Cerebellar nuclear complex (tissue), 1 donor: ENCODE results near the gene ZNF316.
"Not testable (repeated sequence)": the region's sequence is repeated elsewhere in the genome, so short reads cannot be mapped to it uniquely, and the experiment has no call there.

Experiments used
- DNase-seq, 2 experiments: peaks; one replicate each; lab custom pipeline; 2025; lab: John Stamatoyannopoulos, UW

Gene ZNF316

DNA sequence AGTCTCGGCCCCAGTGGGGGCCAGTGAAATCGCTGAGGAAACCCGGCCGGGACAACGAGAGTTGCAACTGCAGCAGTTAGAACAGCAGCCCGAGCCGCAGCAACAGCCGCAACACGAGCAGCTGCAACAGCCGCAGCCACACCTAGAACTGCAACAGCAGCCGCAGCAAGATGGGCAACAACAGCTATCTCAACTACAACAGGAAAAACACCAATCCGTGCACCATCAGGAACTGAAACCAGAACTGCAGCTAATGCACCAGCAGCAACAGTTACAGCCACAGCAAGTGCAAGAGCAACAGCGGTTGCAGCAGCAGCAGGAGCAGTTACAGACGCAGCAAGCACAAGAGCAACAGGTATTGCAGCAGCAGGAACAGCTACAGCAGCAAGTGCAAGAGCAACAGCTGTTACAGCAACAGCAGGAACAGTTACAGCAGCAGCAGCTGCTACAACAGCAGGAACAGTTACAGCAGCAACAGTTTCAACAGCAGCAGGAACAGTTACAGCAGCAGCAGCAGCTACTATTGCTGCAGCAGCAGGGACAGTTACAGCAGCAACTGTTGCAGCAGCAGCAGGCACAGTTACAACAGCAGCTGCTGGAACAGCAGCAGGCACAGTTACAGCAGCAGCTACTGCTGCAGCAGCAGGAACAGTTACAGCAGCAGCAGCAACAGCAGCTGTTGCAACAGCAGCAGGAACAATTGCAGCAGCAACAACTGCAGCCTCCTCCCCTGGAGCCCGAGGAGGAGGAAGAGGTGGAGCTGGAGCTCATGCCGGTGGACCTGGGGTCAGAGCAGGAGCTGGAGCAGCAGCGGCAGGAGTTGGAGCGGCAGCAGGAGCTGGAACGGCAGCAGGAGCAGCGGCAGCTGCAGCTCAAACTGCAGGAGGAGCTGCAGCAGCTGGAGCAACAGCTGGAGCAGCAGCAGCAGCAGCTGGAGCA, 15.7 kb upstream of the ZNF316 start:
- DNase-seq = no peak

DNA sequence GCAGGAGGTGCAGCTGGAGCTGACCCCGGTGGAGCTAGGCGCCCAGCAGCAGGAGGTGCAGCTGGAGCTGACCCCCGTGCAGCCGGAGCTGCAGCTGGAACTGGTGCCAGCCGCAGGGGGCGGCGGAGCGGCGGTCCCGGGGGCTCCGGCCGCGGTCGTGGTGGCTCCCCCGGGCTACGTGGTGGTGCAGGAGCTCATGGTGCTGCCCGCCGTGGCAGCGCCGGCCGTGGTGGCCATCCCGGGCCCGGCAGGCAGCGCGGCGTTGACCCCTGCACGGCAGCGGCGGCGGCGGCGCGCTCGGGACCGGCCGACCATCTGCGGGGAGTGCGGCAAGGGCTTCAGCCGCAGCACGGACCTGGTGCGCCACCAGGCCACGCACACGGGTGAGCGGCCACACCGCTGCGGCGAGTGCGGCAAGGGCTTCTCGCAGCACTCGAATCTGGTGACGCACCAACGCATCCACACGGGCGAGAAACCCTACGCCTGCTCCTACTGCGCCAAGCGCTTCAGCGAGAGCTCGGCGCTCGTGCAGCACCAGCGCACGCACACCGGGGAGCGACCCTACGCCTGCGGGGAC, 14.9 kb upstream of the ZNF316 start:
- no peak for DNase-seq

- DNase-seq = no peak
These were observed 13.4 kb upstream of the ZNF316 start for GRCh38 chr7:6623589-6624245.

DNA sequence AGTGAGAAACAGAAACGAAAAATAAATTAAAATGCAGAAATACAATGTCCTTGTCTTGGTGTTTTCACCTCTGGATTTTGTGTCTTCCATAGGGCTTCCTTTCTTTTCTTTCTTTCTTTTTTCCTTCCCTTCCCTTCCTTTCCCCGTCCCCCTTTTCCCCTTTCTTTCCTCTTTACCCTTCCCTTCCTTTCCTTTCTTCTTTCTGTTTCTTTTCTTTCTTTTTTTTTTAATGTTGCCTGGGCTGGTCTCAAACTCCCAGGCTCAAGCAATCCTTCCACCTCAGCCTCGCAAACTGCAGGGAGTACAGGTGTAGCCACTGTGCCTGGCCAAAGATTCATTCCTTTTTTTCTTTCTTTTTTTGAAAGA, 12.9 kb upstream of the ZNF316 start:
- no peak for DNase-seq

DNA sequence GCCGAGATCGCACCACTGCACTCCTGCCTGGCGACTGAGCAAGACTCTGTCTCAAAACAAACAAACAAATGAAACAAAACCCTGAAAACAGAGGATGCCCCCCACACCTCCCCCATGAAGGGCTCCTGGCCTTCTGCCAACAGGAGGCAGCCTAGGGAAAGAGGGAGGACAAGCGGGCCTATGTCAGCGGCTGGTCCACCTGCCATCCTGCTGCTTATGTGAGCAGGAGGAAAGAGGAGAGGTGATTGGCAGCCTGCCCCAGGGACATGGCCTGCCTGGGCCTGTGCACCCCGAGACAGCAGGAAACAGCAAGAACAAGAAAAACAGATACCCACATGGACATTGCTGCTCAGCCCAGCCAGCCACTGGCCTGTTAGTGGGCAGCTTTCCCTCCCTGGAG, 9.1 kb upstream of the ZNF316 start:
- DNase-seq = no peak

DNA sequence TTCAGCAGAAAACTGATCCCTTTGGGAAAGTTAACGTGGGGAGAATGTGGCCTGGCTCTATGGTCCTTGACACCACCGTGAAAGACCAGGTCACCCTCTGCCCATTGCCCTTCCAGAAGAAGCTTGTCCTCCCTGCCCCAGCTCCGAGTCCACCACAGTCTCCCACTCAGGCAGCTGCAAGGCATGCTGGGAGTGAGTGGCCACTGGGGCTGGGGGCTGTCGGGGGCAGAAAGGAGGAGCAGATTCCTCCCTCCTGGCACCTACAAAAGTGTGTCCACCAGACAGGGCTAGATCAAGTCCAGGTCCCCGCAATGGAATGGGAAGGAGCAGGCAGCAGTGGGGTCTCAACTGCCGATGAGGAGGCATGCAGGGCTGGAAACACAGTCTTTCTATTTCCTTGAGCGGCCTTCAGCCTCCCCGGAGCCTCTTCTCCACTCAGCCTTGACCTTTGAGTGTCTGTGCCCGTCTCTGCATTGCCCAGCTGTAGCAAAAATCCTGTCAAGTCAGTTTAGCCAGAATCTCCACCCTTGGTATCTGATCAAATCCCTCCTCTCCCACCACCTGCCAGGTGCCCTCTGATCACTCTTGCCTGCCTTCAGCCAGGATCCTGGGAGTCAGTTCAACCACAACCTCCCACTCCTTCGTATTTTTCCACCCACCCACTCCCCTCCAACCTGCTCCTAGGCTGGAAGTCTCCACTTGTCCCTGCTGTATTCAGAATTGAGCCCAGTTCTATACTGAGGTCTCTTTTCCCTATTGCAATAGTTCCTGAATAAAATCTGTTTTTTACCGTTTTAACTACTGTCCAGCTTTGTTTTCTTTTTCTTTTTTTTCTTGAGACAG, 6.9 kb upstream of the ZNF316 start:
- no peak for DNase-seq

DNA sequence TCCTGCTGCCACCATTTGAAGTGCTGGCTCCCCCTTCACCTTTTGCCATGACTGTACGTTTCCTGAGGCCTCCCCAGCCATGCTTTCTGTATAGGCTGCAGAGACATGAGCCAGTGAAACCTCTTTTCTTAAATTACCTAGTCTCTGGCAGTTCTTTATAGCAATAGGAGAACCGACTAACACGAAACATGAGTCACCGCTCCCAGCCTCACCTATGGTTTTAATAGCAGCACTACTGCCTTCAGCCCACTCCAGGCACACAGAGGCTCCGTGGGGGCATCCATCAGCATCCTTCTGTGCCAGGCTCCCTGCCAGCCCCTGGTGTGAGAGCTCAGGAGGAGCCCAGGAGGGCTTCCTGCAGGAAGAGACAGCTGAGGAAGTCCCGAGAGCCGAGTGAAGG, 5.5 kb upstream of the ZNF316 start:
- DNase-seq = no peak

GRCh38 chr7:6634021-6634420, 3.1 kb upstream of the ZNF316 start:
- DNase-seq = no peak

DNA sequence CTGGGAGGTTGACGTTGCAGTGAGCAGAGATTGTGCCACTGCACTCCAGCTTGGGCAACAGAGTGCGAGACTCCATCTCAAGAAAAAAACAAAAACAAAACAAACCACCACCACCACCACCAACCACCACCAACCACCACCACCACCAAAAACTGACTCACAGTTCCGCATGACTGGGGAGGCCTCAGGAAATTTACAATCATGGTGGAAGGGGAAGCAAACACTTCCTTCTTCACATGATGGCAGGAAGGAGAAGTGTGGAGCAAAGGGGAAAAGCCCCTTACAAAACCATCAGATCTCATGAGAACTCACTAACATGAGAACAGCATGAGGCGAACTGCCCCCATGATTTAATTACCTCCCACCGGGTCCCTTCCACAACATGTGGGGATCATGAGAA, 2.1 kb upstream of the ZNF316 start:
- not testable (repeated sequence) for DNase-seq

DNA sequence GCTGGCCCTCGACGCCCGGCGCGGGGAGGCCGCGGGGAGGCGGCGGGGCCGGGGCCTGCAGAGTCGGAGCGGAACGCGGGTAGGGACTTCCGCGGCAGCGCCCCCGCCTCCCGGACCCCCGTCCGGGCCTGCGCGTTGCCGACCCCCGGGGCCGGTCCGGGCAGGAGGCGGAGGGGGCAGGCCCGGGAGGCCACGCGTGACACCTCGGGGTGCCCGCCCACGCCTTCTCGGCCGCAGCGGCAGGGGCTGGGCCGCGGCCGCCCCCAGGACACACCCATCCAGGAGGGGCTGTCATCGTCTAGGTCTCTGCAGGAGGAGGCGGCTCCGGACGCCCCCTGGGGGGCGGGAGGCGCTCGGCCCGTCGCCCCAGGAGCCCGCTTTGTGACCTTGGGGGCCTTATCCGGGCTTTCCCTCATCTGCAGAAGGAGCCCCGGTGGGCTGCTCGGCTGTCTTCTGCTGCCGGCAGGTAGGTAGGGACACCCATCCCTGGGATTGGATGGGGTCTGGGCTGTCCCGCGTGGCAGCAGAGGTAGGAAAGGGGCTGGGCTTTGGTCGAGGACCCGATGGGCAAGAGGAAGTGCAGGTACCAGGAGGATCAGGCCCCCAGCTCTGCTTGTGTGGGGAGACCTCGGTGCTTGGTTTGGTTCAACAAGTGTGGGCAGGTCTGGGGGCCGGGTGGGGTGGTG, 569 bp downstream of the ZNF316 start:
- no peak for DNase-seq

DNA sequence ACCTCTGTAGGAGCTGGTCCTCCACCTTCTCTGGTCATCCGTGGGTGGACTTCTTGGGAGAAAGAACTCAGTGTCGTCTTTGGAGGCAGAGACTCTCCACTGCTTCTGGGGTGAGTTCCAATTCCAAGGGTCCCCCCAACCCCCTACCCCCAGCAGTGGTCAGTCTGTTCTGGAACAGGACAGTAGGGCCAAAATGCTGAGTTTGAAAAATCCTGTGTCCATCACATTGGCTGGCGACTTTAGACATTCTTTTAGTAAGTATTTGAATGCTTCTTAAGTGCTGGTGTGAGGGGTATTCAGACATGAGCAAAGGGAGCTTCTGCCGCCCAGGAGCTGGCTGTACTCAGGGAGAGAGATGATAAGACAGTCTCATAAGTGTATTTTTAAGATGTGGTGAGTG, 1.9 kb downstream of the ZNF316 start:
- no peak for DNase-seq

DNA sequence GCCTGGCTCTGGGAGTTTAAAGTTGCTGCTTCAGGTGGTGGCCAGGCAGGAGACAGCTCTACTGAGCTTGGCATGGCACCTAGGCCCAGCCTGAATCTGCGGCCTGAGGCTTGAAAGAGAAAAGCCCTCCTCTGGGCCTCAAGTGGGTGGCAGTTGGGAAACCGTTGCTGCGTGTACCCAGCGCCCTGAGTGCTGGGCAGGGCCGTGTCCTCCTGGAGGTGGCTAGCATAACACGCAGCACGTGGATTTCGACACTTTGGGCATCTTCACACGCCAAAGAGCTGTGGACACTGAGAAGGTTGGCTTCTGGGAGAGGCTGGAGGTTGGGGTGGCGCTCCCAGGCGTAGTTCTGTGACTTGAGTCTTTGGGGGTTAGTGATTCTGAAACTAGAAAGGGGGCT, 2.5 kb downstream of the ZNF316 start:
- DNase-seq = no peak

GRCh38 chr7:6640246-6640721, 3.2 kb downstream of the ZNF316 start:
- no peak for DNase-seq

DNA sequence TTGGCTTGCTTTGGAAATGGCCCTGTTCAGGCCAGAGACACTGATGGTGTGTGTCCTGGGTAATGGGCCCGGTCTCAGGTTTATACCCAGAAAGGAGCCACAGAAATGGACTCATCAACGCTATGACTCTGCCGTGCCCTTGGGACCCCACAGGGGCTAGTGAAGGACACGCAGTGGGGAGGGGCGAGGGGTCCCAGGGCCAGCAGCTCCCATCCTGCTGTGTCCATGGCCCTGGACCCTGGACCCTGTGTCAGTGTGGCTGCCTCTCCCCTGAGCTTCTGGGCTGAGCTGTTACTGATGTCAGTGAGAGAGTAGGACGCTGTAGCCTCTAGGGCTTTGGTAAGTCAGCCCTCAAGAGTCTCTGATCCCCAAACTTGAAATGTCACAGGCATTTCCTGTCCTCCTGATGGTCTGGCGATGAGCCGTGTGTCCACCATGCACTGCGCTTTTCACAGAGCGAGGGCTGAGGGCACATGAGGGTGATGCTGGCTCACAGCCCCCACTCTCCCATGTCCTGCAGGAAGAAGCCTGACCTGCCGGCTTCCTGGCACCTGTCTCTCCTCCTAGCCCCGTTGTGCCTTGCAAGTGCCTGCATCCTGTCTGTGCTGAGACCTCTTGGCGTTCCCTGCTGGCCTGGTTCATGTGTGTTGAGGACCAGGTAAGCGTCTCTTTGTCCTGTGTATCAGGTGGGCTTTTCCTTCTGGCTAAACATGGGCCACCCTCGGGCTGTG, 4.4 kb downstream of the ZNF316 start:
- DNase-seq = no peak

- no peak for DNase-seq
These were observed 5.2 kb downstream of the ZNF316 start for GRCh38 chr7:6642239-6642839.

GRCh38 chr7:6642861-6643640, 5.9 kb downstream of the ZNF316 start:
- no peak for DNase-seq

GRCh38 chr7:6643915-6644625, 7.0 kb downstream of the ZNF316 start:
- no peak for DNase-seq

DNA sequence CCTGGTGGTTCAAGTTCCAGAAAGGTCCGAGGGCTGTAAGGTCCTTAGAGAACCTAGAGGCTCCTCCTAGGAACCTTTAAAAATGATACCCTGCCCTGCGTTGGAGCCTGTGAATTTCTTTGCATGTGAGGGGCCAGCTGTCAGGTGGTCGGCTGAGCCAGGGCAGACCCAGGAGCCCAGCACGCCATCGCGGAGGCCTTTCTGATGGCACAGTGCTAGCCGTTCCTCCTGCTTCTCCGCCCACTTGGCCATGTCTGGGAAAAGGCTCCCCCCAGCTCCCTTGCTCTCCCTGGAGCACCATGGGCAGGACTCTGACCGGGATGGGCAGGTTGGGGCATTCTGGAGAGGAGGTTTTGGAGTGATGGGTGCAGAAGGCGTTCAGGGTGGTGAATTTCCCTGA, 7.6 kb downstream of the ZNF316 start:
- DNase-seq = no peak

DNA sequence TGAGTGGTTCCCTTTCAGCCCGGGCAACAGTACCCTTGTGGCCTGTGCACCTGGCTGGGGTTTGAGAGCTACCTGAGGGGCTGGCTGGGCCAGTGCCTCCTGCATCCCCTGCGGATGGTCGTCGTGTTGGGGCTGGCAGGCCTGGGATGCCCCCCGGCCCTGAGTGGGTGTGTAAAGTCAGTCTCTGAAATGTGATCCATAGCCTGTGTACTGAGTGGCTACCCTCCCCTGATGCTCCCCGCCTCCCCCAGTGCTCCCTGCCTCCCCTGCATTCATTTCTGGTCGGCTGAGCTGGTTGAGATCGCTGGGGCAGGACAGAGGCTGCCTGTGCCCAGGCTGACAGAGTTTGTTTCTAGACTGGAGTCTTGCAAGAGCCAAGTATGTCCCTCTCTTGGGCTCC, 9.3 kb downstream of the ZNF316 start:
- DNase-seq = no peak
